SK-N-MC (cell line): Measurements from ENCODE around the gene ESRRB.

Experiments used
- DNase-seq: peaks from one replicate; pipeline ENCODE4 v3.0.0-alpha.2; 2011; ENCODE audit warnings: low read depth, low spot score
- H3K27ac ChIP-seq: fragments of 200-600 bp; sonication (generic); 2 replicates; pipeline ENCODE4 v1.5.1; 2016; ENCODE audit warnings: mixed run types
- H3K36me3 ChIP-seq: fragments of 200-600 bp; sonication (generic); 2 replicates; pipeline ENCODE4 v1.6.1; 2017; ENCODE audit warnings: antibody characterized with exemption, low read length, mixed read lengths; ENCODE audit not compliant: insufficient read depth
- H3K4me3 ChIP-seq: fragments of 200-600 bp; sonication (generic); 2 replicates; pipeline ENCODE4 v1.5.1; 2016
- H3K9ac ChIP-seq: fragments of 200-600 bp; sonication (generic); 2 replicates; pipeline ENCODE4 v1.8.0; 2017; ENCODE audit warnings: mixed run types, mixed read lengths; ENCODE audit not compliant: insufficient read length
- H3K9me3 ChIP-seq: fragments of 200-600 bp; sonication (generic); 2 replicates; pipeline ENCODE4 v1.6.1; 2017; ENCODE audit warnings: low read depth, mild to moderate bottlenecking, antibody characterized with exemption, low read length, moderate library complexity, mixed read lengths
- EZH2 ChIP-seq: fragments of 200-600 bp; sonication (generic); IDR thresholded peaks from one replicate; pipeline ENCODE4 v1.6.1; 2017; ENCODE audit warnings: antibody characterized with exemption
- FOXP2 ChIP-seq: optimal IDR thresholded peaks from 2 replicates; pipeline ENCODE3; 2011; ENCODE audit warnings: mild to moderate bottlenecking, moderate library complexity; ENCODE audit not compliant: insufficient read depth; ENCODE audit errors: extremely low read length, control extremely low read depth
- POLR2AphosphoS5 ChIP-seq: IDR thresholded peaks from 2 replicates; pipeline ENCODE4 v1.6.1; 2012; ENCODE audit warnings: mild to moderate bottlenecking, low read depth, low read length, borderline replicate concordance

Gene ESRRB

DNA sequence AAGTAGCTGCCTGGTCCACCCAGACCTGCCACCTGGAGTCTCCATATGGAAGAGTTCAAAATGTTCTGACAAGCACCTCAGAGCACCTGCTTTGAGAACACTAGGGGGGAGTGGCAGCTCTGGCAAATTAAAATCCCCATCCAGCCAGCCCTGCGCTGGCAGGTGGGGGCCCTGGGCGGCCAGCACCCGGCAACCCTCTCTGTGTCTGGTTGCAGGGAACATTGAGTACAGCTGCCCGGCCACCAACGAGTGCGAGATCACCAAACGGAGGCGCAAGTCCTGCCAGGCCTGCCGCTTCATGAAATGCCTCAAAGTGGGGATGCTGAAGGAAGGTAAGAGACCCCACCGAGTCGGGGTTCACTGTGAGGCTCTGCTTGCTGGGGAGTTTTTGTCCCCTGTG is 86.4 kb downstream of the ESRRB start:
- no peak for DNase-seq
- TF ChIP-seq EZH2 (no peak), POLR2AphosphoS5 (no peak), FOXP2 (no peak)
- Histone ChIP-seq H3K36me3 (no peaks in the 10 kb centered on the region), H3K4me3 (no peak overlapping the region), H3K9ac (no peak overlapping the region), H3K9me3 (no peaks in the 10 kb centered on the region), H3K27ac (no peak overlapping the region)

DNA sequence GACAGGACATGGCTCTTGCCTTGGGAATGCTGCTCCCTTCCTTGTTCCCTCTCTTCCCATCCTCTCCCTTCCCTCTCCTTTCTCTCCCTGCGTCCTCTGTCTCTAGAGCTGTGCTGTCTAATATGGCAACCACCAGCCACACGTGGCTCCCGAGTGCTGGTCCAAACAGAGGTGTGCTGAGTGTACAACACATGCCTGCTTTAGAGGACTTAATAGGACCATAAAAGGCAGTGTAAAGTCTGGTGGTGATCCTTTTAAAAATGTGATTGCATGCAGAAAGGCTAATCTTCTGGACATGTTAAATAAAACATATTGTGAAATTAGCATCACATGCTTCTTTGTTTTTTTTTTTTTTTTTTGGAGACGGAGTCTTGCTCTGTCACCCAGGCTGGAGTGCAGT is 87.2 kb downstream of the ESRRB start:
- Histone ChIP-seq H3K9me3 (no peaks in the 10 kb centered on the region), H3K4me3 (no peak overlapping the region), H3K9ac (no peak overlapping the region), H3K27ac (no peak overlapping the region), H3K36me3 (no peaks in the 10 kb centered on the region)
- TF ChIP-seq POLR2AphosphoS5 (no peak), EZH2 (no peak), FOXP2 (no peak)
- no peak for DNase-seq

DNA sequence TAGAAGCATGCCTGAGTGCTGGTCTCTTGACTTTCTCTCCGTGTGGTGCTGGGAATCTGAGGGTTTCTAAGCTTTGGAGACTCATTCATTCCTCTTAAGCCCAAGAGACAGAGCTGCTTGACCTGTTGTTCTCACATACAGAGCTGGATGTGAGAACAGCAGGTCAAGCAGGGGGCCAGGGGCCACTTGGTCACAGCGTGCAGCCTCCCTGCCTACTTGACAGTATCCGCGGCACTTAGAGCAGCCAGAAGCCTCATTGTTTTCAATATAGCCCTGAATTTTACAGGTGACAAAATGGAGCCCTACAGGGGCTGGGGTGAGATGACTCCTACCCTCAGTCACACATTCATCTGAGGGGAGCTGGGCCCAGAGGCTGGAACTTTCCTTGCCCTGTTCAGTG is 88.9 kb downstream of the ESRRB start:
- TF ChIP-seq EZH2 (no peak), POLR2AphosphoS5 (no peak), FOXP2 (no peak)
- Histone ChIP-seq H3K9me3 (no peaks in the 10 kb centered on the region), H3K36me3 (no peaks in the 10 kb centered on the region), H3K4me3 (no peak overlapping the region), H3K9ac (no peak overlapping the region), H3K27ac (no peak overlapping the region)
- no peak for DNase-seq

DNA sequence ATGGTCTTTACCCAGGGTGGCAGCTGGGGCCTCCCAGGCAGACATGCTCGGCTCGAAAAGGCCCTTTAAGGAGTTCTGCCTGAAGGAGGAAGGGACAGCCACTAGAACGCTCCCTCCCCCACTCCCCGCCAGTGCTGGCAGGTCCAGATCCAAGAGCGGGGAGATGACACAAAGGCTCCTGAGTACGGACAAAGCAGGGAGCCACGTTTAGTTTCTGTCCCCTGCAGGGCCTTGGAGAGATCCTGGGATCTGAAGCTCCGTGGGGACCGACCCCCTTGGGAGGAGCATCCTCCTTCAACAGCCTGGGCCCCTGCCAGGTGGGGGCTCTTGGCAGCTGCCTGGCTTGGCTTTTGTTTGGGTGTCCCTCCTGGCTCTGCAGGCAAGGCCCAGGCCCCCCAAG is 89.7 kb downstream of the ESRRB start:
- no peak overlapping the region for H3K4me3 ChIP-seq
- H3K9ac ChIP-seq: no peak overlapping the region
- H3K36me3 ChIP-seq: no peaks in the 10 kb centered on the region
- no peak for DNase-seq
- H3K27ac ChIP-seq: no peak overlapping the region
- no peaks in the 10 kb centered on the region for H3K9me3 ChIP-seq
- TF ChIP-seq EZH2: no peak
- TF ChIP-seq FOXP2: no peak
- no peak for TF ChIP-seq POLR2AphosphoS5

DNA sequence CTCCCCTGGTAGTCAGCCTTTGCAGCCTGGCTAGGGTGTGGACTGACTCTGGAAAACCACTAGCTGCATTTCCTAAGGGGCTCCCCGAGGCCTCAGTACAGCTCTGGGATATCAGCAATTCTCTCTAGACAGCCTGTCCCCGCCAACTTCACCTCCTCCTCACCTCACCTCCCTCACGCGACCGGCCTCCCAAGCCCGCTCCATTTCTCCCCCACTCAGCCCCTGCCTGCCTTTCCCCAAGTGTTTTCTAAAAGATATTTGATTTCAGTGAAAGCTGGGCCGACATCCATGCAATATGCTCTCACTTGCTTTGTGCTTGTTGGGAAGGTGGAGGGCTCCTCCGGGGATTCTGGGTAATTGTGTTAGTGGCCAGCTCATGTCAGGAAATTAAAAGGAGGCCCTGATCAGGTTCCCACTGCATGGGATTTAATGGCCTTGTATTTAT is 91.8 kb downstream of the ESRRB start:
- Histone ChIP-seq H3K27ac (no peak overlapping the region), H3K4me3 (no peak overlapping the region), H3K9me3 (no peaks in the 10 kb centered on the region), H3K9ac (no peak overlapping the region), H3K36me3 (no peaks in the 10 kb centered on the region)
- TF ChIP-seq EZH2 (no peak), FOXP2 (no peak), POLR2AphosphoS5 (no peak)
- no peak for DNase-seq

- Histone ChIP-seq H3K36me3 (no peaks in the 10 kb centered on the region), H3K9ac (no peak overlapping the region), H3K27ac (no peak overlapping the region), H3K9me3 (no peaks in the 10 kb centered on the region), H3K4me3 (no peak overlapping the region)
- no peak for DNase-seq
- TF ChIP-seq EZH2 (no peak), POLR2AphosphoS5 (no peak), FOXP2 (no peak)
Measured at GRCh38 chr14:76472199-76472723, 96.3 kb downstream of the ESRRB start.

DNA sequence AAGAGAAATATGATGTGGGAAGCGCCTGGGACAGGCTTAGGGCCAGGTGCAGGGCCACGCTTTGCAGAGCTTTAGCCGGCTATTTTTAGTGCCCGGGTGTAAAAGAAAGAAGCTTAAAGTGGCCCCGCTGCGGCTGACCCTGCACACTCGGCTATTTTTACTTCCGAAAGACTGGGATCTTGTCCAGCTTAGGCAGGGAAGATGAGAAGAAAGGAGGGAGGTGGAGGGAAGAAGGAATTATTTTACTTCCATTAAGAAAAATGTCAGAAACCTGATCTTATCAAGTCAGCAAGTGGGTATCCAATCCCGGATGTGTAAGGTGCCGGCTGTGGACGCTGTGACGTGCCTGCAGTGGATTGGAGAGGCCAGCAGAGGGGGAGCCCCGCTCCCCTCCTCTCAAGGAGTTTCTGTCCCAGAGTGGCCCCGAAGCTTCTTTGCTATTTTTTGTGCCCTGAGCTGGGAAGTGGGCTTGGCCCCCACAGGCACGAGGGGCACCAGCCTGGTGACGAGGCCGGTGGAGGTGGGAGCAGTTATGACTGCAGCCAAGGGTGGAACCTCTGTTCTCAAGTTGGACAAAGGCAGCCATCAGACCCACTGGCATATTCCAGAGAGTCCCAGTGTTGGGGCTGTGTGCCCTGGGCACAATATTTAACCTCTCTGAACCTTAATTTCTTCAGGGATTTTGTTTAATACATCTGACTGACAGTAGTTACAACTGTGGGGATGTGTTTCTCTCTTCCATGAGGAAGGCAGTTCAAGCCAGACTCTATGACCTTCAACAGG is 97.7 kb downstream of the ESRRB start:
- Histone ChIP-seq H3K9me3 (no peaks in the 10 kb centered on the region), H3K36me3 (no peaks in the 10 kb centered on the region), H3K27ac (no peak overlapping the region), H3K4me3 (no peak overlapping the region), H3K9ac (no peak overlapping the region)
- TF ChIP-seq POLR2AphosphoS5 (no peak), EZH2 (no peak), FOXP2 (no peak)
- DNase-seq: no peak

DNA sequence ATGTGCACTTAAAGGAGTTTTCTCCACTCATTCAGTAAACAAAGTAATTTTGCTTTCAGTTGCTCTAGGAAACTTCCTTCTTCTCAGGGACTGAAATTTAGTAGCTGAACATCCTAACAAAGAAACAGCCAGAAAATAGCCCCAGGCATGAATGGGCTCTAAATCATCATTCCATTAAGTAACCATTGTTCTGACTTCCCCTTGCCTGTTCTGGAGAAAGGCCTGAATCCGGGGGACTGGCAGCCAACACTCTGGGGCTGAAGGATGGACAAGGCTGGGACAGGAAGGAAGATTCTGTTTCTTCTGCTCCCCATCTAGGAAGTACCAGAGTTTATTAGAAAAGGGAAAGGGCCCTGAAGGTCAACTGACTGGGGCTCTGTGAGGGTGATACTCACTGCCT is 104.5 kb downstream of the ESRRB start:
- no peak overlapping the region for H3K27ac ChIP-seq
- no peaks in the 10 kb centered on the region for H3K9me3 ChIP-seq
- TF ChIP-seq EZH2 (no peak), POLR2AphosphoS5 (no peak)
- no peak for DNase-seq
- no peak overlapping the region for H3K4me3 ChIP-seq
- no peaks in the 10 kb centered on the region for H3K36me3 ChIP-seq
- no peak overlapping the region for H3K9ac ChIP-seq
